Activated gamma-delta T cell (primary cell): ENCODE measurements around the gene RPL18.
"Not testable (repeated sequence)": the region's sequence is repeated elsewhere in the genome, so short reads cannot be mapped to it uniquely, and the experiment has no call there.

ENCODE experiments used
- DNase-seq: peaks from one replicate; lab custom pipeline; 2025; lab: John Stamatoyannopoulos, UW

Gene RPL18

GRCh38 chr19:48644839-48645619 is 26.1 kb upstream of the RPL18 start:
- DNase-seq, result no peak

- DNase-seq, result no peak
These were observed 25.4 kb upstream of the RPL18 start for GRCh38 chr19:48644355-48644754.

GRCh38 chr19:48642862-48643261 is 23.9 kb upstream of the RPL18 start:
- DNase-seq, result no peak

- no peak for DNase-seq
These were observed 22.9 kb upstream of the RPL18 start for GRCh38 chr19:48641850-48642249.

GRCh38 chr19:48639483-48640375 is 20.8 kb upstream of the RPL18 start:
- DNase-seq, result no peak

GRCh38 chr19:48638831-48639381 is 19.9 kb upstream of the RPL18 start:
- no peak for DNase-seq

- DNase-seq, result peak; percentile 67
These were observed 19.2 kb upstream of the RPL18 start for GRCh38 chr19:48637948-48638830.

- DNase-seq, result peak; percentile 98
These were observed 18.5 kb upstream of the RPL18 start for GRCh38 chr19:48637449-48637947.

- DNase-seq, result no peak
These were observed 18.0 kb upstream of the RPL18 start, which contains the start of gene DBP for GRCh38 chr19:48636859-48637448. TSS of gene DBP (minus strand) at chr19:48637379. CDS start at chr19:48636994, 385 bp downstream.

GRCh38 chr19:48635966-48636858 is 17.2 kb upstream of the RPL18 start:
- DNase-seq, result no peak

- peak; percentile 73 for DNase-seq
These were observed 16.4 kb upstream of the RPL18 start for GRCh38 chr19:48635263-48635965.

- DNase-seq, result peak; percentile 82
These were observed 15.7 kb upstream of the RPL18 start for GRCh38 chr19:48634424-48635262.

GRCh38 chr19:48634036-48634342 is 15.0 kb upstream of the RPL18 start:
- no peak for DNase-seq

- no peak for DNase-seq
These were observed 14.4 kb upstream of the RPL18 start for GRCh38 chr19:48633148-48634035.

GRCh38 chr19:48632692-48633147 is 13.7 kb upstream of the RPL18 start:
- DNase-seq, result no peak

GRCh38 chr19:48632286-48632685 is 13.3 kb upstream of the RPL18 start:
- DNase-seq, result not testable (repeated sequence)

- no peak for DNase-seq
These were observed 12.2 kb upstream of the RPL18 start for GRCh38 chr19:48631225-48631624.
